Astrocyte of the hippocampus (primary cell): ENCODE results near the gene AGBL4.

Experiments
- DNase-seq: peaks from one replicate; pipeline ENCODE4 v3.0.0; 2011; ENCODE audit warnings: low read depth, low spot score

The AGBL4 gene

DNA sequence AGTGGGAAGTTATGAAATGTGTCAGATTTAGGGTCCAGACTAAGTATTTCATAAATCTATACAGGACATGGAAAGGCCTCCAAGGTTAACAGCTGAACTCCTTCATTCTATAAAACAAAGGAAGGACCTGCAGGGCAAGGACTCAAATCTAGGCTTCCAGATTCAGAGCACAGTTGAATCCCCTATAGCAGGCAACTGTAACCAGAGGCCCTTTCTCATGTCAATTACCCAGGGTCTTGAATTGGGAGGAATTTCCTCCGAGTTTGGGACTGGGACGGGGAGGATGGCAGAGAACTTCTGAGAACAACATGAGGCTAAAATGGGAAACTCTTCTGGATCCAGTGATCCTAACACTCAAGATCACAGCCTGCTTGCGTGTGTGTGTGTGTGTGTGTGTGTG is 1134.1 kb downstream of the AGBL4 start:
- no peak for DNase-seq

DNA sequence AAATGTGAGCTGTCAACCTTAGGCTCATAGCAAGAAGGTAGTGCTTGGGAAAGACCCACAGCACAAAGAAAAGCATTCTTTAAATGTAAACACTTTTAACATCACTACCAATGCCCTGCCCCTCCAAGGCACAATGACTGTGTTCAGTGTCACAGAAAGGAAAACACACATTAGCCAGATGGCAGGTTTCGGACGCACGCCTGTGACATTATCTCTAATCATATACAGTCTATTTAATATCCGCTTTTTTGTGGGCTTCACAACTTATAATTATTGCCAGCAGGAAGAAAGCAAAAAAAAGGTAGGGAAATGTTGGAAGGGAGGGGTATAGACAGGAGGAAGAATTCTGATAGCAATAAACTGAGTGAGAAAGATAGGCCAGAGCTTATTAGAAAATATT is 1134.7 kb downstream of the AGBL4 start:
- DNase-seq, result no peak

DNA sequence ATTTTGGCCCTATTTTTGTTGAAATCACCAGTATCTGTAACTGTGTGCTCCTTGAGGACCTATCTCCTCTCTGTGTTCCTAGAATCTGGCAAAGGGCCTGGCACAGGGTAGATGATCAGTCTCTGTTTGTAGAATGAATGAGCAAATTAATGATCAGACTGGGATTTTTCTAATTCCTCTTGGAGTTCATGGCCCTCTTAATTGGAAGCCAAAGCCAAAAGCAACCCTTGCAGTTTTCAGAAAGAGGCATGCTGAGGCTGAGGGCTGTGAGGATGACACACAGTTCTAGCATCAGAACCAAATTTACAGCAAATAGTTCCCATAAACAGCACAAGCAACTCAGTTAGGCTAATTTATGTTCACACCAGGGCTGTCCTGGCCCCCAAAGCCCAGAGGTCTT is 1136.0 kb downstream of the AGBL4 start:
- peak; percentile 16 for DNase-seq

DNA sequence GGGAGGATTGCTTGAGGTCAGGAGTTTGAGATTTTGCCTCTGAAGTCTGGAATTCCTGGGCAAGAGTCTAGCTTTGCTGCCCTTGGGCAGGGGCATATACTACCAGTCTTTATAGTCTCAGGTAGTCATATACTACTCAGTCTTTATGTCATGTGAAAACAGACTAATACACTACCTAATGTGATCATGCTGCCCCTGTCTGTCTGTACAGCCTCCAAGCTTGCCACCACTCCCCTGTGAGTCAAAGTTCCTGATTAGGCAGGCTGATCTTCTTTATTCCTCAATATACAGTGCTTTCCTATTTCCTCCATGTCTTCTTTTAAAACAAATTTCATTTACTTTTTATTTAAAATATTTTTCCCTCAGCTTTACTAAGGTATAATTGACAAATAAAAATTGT is 1141.7 kb downstream of the AGBL4 start:
- no peak for DNase-seq

DNA sequence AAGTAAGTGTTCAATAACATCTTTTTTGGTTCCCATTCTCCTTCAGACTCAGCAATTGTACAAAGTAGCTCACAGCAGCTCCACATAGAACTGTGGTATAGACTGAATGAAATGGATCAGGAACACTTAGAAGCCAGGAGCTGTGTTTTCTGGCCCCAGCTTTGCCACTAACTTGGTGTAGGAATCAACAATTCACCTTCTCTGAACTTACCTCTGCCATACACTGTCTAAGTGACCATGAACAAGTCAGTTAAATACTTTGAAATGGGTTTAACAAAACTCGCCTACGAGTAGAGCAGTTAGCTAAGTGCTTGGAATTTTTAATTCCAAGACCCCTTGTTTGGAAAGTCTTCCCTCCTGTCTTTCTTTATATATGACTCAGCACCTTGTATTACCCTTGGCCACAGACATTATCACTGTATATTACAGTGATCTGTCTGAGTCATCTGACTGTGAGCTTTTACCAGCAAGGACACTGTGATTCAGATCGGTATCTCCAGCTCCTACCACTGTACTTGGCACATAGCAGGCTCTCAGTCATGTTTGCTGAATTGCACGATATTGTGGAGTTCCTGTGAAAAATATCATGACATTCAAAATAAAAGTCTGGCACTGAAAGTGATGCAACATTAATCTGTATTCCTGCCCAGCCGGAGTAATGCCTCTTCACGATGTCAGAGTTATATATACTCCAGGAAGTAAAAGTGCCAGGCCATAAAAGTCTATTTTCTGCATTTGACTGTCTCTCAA is 1145.4 kb downstream of the AGBL4 start:
- DNase-seq, result peak; percentile 74

DNA sequence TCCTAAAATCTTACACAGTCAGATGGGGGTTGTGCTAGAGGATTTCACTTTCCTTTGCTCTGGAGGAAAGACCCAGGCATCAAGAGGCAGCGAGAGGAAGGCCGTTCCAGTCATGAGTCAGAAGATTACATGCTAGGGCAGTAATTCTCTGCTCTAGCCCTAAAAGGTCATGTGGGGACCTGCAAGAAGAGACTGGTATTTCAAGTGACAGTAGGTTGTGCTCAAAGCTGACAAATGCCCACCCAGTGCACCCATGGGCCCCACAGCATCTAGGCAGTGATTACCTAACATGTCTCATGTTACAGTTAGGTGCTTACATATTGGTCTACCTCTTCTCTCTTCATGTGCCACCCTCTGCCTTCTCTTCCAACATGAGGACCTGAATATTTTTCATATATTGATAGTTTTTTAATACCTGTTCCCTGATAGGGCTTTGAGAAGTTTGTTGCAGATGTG is 1147.4 kb downstream of the AGBL4 start:
- DNase-seq, result peak; percentile 26

DNA sequence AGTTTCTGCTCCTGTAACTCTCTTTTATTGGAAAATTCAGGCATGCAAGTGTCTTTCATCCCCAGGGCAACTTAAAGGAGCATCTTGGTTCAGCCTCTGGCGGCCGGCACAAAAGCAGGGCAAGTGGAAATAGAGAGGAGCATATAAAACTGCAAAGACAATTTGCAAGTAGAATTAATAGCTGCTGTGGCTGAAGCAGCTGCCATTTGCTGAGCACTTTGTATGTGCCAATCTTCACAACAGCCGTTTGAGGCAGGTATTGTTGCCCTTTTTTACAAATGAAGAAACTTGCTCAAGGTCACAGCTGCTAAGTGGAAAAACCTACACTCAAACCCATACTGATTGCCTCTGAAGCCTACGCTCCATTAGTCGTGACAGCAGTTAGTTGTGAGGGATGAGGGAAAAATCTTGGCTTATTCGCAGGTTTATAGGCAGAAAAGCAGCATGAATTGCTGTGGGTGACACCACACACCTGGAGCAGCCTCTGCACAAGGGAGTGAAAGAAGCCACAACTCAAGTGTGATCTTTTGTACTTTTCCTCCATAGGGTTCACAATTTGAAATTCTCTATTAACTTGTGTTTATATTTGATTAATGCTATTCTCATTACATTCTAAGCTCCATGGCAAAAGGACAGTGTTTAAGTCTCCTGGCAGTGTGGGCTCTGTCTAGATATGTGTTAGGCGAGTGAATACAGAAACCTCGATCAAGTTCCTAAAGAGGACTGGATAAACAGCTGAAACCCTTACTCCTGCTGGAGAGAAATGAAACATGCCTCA is 1148.0 kb downstream of the AGBL4 start:
- DNase-seq, result no peak

DNA sequence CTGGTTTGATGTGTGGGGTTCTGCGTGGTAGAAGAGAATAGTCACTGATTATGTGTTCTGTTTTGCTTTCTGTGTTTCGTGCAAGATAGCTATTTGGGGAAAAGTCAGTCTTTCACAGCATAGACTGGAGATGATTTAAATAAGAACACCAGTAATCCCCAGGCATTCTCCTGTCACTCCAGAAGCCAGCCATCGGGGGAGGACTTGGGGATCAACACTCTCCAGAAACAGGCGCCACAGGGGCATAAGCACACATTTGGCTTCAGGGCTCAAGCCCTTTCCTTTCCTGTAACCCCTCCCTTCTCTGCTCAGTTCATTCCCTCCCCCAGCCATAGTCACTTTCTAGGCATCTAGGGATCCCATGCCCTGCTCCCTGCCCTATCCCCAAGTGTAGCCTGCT is 1149.8 kb downstream of the AGBL4 start:
- DNase-seq, result no peak

DNA sequence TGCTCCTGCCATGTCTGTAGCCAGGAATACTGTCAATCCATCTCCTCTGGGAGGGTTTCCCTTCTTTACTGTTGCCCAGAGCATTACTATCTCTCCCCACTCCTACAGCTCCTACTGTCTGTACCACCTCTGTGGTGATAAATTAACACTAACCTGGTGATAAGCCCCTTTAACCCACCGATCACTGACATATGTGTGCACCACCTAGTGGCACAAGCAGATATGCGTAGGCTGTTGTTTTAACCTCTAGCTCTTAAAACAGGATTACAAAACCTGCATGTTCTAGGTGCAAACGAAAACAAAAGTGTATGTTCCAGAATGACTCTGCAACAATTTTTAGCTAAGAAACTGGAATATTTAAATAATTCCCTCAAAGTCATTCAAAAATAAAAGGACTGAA is 1153.2 kb downstream of the AGBL4 start:
- peak; percentile 24 for DNase-seq

DNA sequence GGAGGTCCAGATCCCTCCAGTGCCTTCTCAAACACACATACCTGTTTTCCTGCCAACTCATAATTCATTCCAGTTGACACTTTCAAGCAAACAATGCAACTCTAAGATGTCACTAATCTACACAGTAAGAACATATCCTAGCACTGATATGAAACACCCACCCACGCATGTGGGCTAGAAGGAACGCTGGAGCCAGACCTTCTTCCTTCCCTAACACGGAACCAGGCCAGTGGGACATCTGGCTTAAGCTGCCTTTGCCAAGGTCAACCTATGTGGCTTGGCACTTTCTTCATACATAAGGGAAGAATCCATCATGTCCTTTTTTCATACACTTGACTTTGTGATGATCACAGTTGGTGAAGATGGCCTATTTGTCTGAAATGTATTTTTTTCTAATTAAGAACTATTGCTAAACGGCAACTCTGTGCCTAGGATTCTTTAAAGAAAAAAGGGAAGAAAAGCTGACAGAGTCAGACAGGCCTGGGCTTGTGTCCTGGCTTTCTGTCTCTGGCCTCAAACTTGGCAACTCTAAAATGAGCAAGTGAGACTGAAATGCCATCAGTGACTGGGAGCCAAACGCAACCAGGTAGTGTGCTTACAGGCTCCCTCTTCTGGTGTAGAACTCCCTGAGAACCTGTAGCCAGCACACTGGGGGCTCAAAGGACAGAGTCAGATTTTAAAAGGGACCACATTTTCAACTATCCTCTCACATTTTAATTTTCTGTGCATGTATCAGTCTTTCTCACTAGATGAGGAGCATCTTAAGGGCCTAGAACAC is 1154.4 kb downstream of the AGBL4 start:
- DNase-seq, result peak; percentile 56

DNA sequence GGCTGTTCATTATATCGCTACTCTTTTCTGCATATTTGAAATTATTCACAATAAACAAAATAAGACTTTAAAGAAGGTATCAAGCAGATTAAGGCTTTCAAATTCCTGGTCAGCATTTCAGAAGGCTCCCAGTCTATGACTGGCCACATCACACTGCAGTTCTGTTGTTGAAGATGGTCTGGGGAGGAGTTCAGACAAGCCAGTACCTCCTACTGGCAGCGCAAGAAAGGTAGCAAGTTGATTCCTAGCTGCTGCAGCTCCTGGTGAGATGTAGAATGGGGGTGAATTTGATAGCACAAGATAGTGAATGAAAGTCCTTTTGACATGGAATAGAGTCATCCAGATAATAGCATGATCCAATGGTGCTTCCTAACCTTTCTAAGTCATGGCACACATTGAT is 1158.8 kb downstream of the AGBL4 start:
- no peak for DNase-seq

DNA sequence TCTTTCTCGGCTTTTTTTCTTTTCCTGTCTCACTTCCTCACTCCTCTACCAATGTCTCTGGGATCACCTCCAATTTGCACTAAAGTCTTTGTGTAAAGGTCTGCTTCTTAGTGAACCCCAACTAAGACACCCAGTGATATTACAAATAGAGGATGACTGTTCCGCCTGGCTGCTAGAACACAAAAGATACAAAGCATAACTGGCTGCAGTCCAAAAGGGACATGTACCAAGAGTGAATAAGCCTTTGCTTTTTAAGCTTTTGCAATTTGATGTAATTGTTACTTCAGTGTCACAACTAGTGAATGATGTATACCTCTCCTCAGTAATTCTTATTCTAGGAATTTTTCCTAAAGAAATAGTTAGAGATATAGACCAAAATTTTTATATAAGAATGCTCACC is 1164.3 kb downstream of the AGBL4 start:
- DNase-seq, result peak; percentile 51

DNA sequence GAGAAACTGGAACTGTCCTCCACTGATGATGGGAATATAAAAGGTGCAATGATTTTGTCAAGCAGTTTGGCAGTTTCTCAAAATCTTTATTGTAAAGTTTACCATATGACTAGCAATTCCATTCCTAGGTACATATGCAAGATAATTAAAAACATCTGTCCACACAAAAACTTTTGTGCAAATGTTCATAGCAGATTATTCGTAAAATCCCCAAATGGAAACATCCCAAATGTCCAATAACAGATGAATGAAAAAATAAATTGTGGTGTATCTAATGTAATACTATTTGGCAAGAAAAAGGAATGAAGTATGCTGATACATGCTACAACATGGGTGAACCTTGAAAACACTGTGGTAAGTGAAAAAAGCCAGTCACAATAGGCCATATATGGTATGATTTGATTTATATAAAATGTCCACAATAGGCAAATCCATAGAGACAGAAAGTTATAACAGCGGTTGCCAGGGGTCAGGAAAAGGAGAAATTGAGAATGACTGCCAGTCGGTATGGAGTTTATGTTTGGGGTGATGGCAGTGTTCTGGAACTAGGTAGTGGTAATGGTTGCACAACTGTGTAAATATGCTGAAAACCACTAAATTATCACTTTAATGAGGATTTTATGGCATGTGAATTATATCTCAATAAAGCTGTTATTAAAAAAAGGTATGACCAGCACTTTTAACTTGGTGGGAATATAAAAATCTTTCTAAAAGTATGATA is 1165.4 kb downstream of the AGBL4 start:
- DNase-seq, result no peak

DNA sequence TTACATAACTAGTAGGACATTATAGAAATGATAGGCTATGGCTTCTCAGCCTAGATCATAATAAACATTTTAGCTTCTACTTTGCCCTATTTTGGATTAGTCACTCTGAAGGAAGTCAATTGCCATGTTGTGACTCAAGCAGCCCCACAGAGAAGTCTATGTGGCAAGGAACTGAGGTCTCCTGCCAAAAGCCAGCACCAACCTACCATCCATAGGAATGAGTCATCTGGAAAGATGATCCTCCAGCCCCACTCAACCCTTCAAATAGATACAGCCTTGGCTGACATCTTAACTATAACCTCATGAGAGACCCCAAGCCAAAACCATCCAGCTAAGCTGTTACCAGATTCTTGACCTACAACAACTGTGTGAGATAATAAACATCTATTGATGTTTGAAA is 1170.7 kb downstream of the AGBL4 start:
- peak; percentile 76 for DNase-seq

DNA sequence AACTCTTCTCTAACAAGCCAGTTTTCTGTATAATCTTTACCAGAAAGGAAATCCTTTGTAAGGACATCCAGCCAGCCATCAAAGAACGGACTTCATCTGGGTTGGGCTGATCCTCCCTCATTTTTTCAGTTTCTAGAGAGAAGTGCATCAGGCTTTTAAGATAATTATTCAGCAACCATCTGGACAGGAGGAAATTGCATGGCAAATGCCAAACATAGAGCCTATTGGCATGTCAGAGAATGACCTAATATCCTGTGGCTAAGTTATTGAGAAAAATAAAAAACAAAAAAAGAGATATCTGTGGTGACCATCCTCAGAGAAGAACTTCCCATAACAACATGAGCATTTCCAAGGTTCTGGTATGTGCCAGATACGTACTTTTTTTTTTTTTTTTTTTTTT is 1172.1 kb downstream of the AGBL4 start:
- no peak for DNase-seq

DNA sequence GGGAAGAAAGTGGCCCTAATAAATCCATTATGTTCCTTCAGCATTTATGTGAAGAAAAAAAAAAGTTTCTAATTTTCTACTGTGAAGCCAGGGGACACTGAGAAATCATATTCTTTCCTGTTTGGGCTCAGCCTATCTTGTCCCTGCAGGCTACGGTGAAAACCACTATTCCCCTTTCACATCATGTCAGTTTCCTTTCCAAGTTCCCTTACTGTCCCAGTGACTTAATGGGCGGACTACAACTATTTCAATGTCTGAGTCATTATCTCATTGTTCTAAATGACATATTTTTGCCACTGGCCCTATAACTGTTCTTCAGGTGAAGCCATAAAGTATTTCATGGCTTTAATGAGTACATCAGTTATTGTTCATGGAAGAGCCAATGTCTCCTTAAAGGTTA is 1175.7 kb downstream of the AGBL4 start:
- DNase-seq, result no peak

DNA sequence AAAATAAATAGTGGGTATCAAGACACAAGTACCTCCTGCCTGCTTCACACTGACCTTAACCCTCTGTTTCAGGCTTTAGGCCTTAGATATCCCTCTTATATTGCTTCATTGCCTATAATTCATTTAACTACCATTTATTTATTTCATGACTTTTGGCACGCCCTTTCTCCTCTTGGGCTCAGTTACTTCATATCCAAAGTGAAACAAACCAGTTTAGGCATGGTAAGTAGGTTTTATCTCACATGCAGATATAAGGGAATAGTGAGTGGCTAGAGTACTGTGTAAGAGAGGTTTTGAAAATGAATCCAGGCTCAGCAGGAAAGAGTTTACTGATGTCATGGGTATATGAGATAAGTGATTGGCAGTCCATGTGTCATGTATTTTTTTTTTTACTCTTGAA is 1177.3 kb downstream of the AGBL4 start:
- no peak for DNase-seq

DNA sequence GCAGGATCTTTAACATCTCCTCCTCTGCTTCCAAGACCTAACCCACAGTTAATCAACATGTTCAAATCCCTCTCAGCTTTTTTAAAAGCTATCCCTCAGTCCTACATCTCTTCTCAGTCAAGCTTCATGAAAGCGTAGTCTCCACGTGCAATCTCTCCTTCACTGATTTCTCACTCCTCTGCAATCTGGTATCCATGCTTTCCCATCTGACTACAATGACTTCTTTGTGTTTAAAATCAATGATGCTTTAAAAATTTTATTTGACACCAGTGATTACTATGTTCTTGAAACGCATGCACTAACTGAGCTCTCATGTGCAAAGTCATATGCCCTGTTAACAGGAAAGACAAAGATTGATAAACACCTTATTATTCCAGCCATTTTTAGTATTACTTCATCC is 1179.6 kb downstream of the AGBL4 start:
- no peak for DNase-seq

DNA sequence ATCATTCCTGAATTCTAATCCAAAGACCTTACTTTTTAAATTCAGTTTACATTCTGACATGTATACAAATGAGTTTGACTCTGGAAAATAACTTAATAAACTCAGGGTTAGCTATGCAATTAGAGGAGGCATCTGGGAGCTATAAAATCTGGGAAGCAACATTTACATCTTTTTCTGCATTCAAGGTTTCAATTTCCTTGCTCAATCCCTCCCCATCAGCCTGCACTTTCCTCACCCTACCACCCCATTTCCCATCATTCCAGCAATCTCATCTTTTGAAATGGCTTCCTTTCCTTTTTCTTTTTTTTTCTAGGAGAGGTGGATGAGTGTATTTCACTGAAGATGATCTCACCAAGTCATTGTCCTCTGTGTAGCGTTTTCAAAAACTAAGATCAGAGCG is 1181.8 kb downstream of the AGBL4 start:
- no peak for DNase-seq

DNA sequence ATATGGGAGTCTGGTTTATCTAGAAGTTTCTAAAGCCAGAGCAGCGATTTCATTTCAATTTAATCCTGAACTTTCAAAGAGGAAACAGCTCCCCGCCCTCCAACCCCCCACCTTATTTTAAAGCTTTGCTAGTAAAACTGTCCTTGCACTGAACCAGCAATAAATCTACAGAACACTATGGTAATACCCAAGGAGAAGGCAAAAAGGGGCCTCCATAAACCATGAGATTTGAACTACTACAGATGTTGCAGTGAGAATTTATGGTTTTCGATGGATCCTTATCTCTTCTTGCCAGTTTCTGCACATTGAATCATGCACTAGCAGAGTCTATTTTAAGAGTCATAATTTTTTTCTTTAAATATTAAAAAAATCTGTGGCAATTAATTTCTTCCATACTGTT is 1182.3 kb downstream of the AGBL4 start:
- no peak for DNase-seq

DNA sequence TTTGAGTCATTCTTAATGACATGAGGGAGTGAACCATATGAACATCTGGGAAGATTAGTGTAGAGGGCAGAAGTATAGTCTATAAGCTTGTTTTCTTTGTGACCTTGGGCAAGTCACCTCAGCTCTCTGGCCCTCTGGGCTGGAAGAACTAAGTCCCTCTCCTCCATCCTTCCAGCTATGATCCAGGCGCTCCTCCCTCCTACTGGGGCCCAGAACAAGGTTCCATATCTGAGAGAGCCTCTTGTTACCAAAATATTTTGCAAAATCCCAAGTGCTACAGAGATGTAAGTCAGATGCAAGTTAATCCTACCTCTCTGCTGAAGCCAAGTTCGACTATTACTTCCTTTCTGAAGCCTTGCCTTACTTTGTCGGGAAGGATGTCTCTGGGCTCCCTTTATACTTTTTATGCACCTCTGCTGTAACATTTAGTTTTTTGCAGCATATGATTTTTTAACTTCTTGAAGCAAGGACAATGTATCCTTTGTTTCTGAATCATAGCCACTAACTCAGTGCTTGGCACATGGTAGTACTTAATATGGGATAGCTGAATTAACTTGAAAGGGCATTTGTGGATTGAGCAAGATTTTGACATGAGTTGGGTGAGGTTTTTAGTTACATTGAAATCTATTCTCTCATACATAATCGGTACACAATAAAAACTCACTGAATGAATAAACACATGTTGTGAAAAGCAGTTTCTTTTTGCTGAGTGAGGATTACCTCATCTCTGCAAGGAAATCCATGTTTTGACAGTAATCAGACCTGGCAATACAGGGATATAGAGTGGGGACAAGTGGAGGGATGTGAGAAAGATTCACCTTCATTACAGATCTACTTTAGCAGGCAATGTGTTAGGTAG is 1192.4 kb downstream of the AGBL4 start:
- DNase-seq, result peak; percentile 11
